Skin of body (tissue), 2 donors: ENCODE measurements around the gene KATNB1. TPM values are rescaled to one million over a fixed set of nuclear protein-coding genes. Genes with fewer than 3 reads are reported as not detected.
"Not testable (repeated sequence)": the region's sequence is repeated elsewhere in the genome, so short reads cannot be mapped to it uniquely, and the experiment has no call there.

ENCODE experiments used
- DNase-seq: peaks from one replicate; lab custom pipeline; 2025; lab: John Stamatoyannopoulos, UW
- total RNA-seq: library from RNA; depleted of rRNA; stranded (reverse); fragments of >200 nt; gene quantifications from one replicate; pipeline ENCODE4 v1.2.3, GENCODE V29; 2014

Gene KATNB1
- total RNA-seq, 1 donor from 2014 or later: 13.8 TPM

GRCh38 chr16:57742543-57742942 lies 7.0 kb downstream of the KATNB1 start:
- DNase-seq: no peak

- no peak for DNase-seq
Observed at GRCh38 chr16:57743458-57743857, 7.9 kb downstream of the KATNB1 start.

GRCh38 chr16:57743886-57744641 lies 8.5 kb downstream of the KATNB1 start:
- no peak for DNase-seq

- DNase-seq: no peak
Observed at GRCh38 chr16:57744642-57744903, 9.0 kb downstream of the KATNB1 start.

- DNase-seq: no peak
Observed at GRCh38 chr16:57745768-57746167, 10.2 kb downstream of the KATNB1 start.

- not testable (repeated sequence) for DNase-seq
Observed at GRCh38 chr16:57746316-57746715, 10.7 kb downstream of the KATNB1 start.

GRCh38 chr16:57747091-57747490 lies 11.5 kb downstream of the KATNB1 start:
- no peak for DNase-seq

- DNase-seq: no peak
Observed at GRCh38 chr16:57747496-57747895, 11.9 kb downstream of the KATNB1 start.

- DNase-seq: no peak
Observed at GRCh38 chr16:57747996-57748395, 12.4 kb downstream of the KATNB1 start.

- no peak for DNase-seq
Observed at GRCh38 chr16:57748596-57748995, 13.0 kb downstream of the KATNB1 start.

- DNase-seq: no peak
Observed at GRCh38 chr16:57749101-57749692, 13.6 kb downstream of the KATNB1 start.

GRCh38 chr16:57749856-57750452 lies 14.4 kb downstream of the KATNB1 start:
- DNase-seq: no peak

GRCh38 chr16:57750796-57751538 lies 15.4 kb downstream of the KATNB1 start:
- no peak for DNase-seq

GRCh38 chr16:57751539-57752202 lies 16.1 kb downstream of the KATNB1 start:
- DNase-seq: no peak

GRCh38 chr16:57752203-57752580 lies 16.6 kb downstream of the KATNB1 start:
- no peak for DNase-seq

- no peak for DNase-seq
Observed at GRCh38 chr16:57752581-57753447, 17.2 kb downstream of the KATNB1 start.

- DNase-seq: no peak
Observed at GRCh38 chr16:57753448-57754353, 18.1 kb downstream of the KATNB1 start.

- no peak for DNase-seq
Observed at GRCh38 chr16:57754354-57755060, 18.9 kb downstream of the KATNB1 start.

GRCh38 chr16:57755061-57755684 lies 19.6 kb downstream of the KATNB1 start:
- no peak for DNase-seq
